Fibroblast of skin of scalp (primary cell): Measurements from ENCODE around the gene FAM117B.
"Not testable (repeated sequence)": the region's sequence is repeated elsewhere in the genome, so short reads cannot be mapped to it uniquely, and the experiment has no call there.

Source experiments
- DNase-seq: peaks from one replicate; pipeline ENCODE4 v3.0.0-alpha.2; 2013

Gene FAM117B

DNA sequence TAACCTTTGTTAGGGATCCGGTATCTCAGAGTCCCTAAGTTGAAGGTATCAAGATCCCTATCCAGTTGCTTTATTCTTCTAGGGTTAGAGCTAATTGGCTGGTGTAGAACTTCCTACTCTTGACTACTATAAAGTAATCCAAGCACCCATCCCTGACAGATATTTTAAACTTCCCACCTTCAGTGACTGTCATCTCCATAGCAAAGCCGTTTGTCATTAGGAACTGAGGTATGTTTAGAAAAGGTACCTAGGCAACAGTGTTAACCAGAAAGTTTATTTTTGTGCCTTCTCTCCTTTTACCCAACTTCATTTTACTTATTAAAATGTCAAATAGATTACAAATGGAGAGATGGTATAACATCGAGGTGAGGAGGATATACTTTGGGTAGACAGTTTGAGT, 4.5 kb downstream of the FAM117B start:
- no peak for DNase-seq

DNA sequence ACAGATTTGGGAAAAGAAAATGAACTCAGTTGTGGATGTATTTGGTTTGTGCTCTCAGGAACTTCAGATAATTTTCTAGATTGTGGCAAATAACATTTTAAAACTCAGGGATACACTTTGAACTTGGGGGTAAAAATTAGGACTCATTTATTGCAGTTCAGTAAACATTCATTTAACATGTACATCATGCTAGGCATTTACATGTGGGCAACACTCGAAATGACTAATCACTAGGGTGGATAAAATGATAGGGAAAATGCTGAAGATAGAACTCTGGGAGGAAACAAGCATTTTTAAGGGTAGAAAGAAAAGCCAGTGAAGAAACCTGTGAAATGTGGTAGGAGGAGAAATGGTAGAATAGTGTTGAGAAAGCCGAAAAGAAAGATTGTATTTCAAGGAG, 7.8 kb downstream of the FAM117B start:
- no peak for DNase-seq

DNA sequence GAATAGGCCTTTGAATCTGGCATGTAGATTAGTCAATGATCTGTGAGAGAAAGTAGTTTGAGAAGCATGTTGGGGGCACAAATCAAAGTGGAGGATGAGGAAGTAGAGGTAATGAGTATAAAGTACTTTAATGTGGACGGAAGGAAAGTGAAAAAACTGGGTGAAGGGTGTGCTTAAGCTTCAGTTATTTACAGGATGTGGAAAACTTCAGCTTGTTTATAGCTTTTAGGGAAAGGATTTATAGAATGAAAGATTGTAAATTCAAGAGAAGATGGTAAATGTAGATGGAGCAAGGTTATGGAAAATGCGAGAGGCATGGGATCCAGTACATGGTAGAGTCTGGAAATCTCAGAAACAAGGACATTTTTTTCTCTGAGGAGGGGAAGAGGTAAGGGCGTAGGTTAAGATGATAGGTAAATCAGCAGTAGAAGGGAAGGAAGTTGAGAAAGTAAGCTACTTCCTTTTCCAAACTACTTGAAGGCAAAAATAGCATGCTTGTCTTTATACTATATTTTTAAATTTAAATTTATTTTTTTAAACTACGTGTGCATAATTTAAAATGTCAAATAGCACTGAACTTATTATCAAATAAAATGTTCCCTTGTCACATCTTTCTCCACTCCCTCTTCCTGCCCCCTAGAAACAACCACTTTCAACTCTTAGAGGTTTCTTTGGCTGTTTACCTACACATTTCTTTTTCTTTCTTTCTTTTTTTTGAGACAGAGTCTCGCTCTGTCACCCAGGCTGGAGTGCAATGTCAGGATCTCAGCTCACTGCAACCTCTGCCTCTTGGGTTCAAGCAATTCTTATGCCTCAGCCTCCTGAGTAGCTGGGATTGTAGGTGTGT, 8.5 kb downstream of the FAM117B start:
- no peak for DNase-seq

DNA sequence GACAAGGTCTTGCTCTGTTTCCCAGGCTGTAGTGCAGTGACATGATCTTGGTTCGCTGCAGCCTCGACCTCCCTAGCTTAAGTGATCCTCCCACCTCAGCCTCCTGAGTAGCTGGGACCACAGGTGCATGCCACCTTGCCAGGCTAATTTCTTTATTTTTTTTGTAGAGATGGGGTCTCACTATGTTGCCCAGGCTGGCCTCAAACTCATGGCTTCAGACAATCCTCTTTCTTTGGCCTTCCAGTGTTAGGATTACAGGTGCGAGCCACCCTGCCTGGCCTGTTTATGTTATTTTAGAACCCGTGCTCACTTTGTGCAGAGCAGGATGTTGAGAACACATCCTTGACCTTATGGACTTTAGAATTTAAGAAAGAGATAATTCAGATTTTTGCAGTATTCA, 17.4 kb downstream of the FAM117B start:
- DNase-seq: no peak

DNA sequence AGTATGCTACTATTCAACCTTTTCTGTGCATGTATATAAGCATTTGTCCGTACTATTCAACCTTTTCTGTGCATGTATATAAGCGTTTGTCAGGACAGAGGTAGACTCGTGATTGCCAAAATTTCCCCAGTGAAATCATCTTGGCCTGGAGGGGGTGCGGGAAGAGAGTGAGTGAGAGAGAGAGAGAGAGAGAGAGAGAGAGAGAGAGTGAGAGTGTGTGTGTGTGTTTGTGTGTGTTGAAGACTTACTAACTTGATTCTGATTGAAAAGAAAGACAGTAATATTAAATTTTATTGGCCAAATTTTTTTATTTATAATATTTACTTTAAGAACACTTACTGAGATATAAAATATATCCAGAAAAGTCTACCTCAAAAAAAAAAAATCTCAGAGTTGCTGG, 19.1 kb downstream of the FAM117B start:
- DNase-seq: no peak

DNA sequence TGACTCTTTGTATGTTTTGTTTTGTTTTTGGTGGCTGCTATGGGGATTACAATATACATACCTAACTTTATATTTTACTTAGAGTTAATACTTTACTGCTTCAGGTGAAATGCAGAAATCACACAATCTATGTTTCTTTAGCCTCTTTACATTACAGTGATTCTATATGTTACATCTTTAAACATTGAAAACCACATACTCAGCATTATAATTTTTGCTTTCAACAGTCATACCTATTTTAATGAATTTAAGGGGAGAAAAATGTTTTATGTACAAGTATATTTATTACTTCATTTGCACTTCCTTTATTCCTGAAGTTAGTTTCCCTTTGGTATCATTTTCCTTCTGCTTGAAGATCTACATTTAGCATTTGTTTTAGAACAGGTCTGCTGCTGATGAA, 23.1 kb downstream of the FAM117B start:
- DNase-seq: no peak

DNA sequence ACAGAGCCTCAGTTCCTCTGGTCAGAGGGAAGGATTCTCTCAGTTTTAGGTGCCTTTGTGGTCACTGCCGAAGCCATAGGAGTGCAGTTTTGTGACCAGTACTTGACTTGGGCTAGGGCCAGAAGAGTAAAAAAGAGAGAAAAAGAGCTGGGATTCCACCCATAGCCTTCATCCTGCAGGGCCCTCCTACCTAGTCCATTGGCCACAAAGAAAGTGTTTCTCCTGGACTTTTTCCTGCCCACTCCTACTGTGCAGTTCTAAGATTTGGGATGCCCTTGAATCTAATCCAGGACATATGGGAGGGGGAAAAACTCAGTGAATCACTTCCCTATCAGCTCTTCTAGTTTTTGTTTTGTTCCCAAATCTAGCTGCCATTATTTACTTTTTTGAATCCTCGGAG, 26.0 kb downstream of the FAM117B start:
- no peak for DNase-seq

DNA sequence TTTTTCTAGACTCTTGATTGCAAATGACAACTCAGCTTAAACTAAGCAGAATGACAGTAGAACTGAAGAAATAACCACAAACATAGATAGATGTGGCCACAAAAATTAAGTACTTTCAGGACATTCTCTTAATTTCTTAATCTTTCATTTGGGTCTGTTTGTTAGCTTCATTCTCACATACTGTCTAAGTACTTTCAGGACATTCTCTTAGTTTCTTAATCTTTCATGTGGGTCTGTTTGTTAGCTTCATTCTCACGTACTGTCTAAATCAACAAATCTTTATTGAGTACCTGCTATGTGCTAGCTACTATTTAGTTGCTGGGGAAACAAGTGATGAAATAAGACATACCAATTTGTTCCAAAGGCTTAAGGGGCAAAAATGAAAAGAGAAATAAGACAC, 35.1 kb downstream of the FAM117B start:
- no peak for DNase-seq

DNA sequence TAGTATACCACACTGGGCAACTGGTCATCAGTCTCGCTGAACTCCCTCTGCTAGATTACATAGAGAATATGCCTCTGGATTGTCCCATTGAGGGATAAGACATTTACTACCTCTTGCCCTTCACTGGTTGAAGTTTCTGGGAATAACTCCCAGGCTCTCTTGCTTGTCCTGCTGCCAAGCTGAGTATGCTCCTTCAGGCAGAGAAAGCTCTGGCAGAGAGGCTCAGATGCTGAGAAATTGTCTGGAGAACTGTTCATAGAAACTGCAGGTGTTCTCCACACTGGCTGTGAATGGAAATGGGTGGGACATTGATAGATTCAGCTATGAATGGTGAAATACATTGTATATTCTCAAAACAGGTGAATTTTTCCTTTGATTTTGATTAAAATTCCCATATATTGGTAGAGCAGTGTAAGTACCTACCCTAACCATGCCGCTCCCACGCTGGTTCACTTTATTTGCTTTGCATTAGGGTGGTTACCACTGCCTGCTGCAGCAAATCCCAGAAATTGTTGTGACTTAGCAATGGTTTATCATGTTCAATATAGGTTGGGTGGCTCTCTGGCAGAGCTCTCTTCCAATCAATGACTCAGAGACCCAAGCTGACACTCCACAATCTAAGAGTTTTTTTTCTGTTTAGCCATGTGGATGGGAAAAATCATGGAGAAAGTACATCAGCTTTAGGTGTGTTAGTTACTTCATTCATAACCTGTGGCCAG, 36.7 kb downstream of the FAM117B start:
- DNase-seq: no peak

DNA sequence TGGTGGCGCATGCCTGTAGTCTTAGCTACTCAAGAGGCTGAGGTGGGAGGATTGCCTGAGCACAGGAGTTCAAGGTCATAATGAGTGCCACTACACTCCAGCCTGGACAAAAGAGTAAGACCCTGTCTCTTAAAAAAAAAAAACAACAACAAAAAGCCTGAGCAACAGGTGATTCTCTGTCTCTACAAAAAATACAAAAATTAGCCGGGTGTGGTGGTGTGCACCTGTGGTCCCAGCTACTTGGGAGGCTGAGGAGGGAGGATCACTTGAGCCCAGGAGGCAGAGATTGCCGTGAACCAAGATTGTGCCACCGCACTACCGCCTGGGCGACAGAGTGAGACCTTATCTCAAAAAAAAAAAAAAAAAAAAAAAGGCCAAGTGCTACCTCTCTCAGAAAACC, 40.3 kb downstream of the FAM117B start:
- not testable (repeated sequence) for DNase-seq

DNA sequence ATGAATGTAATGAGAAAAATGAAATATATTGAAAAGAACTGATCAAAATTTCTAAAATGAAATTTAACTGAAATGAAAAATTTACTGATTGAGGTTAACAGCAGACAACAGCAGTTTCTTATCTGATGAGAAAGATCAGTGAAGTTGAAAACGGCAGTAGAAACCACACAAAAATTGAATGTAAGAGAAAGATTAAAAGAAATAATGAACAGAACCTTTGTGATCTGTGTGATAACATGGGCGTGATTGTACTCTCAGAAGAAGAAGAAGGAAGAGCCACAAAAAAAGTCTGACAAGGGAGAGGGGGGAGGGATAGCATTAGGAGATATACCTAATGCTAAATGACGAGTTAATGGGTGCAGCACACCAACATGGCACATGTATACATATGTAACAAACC, 45.2 kb downstream of the FAM117B start:
- no peak for DNase-seq

DNA sequence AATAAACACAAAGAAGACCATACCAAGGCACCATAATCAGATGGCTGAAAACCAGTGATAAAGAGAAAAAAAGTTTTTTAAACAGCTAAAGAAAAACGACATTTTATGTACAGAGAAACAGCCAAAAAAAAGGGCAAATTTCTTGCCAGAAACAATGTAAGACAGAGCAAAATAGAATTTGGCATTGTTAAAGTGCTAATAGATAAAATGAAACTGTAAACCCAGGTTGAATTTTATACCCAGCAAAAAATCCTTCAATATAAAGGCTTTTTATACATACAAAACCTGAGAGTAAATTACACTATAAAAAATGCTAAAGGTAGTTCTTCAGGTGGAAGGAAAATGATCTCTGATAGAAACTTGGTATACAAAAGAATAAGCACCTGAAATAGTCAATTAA, 45.7 kb downstream of the FAM117B start:
- DNase-seq: no peak

DNA sequence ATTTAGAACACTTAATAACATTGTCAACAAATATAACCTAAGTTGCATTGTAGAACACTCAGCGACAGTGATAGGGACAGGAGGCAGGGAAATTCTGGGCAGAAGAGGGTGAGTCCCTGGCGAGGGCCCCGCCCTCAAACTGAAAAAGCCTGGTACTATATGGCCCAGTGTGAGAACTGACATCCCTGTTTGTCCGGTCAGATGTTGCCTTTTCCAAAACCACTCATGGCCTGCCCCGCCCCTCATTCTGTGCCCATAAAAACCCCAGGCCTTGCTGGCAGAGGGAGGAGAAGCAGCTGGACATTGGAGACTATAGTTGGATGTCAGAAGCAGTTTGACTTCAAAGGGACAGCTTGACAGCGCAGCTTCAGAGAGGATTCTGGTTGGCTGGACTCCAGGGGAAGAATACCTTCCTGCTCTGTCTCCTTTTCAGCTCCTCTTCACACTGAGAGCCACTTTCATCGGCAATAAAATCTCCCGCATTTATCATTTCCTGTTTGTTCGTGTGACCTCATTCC, 47.0 kb downstream of the FAM117B start:
- no peak for DNase-seq

DNA sequence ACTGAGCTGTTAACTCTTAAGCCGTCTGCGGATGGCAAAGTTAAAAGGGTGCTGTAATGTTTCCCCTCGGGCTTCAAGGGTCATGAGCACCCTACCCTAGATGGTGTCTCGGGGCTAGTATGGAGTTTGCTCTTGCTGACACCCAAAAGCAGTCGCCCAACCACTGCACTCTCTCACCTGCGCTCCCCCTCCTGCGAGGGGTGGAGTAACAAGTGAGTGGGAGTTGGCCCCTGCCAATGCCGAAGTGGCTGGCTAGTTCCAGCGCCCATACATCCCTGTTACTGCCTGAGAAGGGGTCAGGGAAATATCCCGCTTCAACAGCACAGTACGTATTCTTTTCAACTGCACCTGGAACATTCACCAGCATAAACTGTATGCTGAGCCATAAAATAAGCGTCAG, 47.5 kb downstream of the FAM117B start:
- no peak for DNase-seq

DNA sequence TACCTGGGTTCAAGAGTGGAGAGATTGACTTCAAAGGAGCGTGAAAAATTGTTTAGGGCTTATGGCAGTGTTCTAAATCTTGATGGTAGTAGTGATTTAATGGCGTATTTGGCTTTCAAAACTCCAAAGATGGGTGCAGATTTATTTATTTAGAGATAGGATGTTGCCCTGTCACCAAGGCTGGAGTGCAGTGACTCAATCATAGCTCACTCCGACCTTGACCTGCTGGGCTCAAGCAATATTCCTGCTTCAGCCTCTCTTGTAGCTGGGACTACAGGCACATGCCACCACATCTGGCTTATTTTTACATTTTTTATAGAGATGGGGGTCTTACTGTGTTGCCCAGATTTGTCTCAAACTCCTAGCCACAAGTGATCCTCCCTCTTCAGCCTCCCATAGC, 52.5 kb downstream of the FAM117B start:
- DNase-seq: no peak

DNA sequence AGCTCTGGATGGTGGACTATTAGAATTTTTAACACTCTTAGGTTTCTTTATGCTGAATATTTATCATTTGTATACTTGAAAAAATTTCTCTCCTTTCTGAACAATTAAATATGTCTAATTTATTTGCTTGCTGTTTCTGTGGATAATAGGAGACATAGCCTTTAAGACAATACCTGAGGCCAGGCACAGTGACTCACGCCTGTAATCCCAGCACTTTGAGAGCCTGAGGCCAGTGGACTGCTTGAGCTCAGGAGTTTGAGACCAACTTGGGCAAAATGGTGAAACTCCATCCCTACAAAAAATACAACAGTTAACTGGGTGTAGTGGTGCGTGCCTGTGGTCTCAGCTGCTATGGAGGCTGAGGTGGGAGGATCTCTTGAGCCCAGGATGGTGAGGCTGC, 54.7 kb downstream of the FAM117B start:
- DNase-seq: no peak

DNA sequence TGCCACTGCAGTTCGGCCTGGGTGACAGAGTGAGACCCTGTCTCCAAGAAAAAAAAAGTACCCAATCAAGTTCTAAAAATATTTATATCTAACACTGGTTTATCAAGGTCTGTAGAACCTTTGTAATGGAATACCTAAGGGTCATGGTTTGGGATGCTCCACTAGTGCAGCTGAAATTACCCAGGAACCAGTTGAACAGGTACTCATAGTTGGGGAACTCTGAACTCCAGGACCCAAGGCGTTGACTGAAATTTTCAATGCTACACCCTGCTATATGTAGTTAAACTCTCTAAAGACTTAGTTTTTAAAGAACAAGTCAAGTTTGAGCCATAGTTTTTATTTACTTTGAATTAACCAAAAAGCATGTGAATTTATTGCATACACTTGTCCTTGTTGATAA, 55.1 kb downstream of the FAM117B start:
- DNase-seq: no peak

DNA sequence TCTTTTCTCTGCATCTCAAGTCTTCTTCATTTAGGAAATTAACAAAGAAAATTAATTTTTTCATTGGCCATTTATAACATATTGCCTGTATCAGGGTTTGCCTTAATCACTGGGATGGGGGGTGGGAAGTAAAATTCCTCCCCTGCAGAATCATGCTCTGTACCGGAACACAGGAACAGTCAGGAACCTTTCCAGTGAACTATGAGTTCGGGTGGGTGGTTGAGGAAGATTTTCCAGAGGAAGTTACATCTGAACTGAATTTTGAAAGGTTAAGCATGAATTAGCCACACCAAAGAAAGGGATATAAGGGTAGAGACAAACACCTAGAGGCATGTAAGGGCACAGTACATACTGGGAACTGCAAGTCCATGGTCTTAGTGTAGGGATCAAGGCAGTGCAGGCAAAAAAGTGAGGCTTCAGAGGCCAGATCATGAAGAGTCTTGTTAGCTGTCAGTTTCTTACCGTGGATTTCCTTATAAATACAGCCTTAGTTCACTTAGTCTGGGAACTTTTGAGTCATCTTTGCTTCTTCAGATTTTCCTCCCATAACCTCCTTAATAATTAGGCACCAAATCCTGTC, 55.6 kb downstream of the FAM117B start:
- no peak for DNase-seq

DNA sequence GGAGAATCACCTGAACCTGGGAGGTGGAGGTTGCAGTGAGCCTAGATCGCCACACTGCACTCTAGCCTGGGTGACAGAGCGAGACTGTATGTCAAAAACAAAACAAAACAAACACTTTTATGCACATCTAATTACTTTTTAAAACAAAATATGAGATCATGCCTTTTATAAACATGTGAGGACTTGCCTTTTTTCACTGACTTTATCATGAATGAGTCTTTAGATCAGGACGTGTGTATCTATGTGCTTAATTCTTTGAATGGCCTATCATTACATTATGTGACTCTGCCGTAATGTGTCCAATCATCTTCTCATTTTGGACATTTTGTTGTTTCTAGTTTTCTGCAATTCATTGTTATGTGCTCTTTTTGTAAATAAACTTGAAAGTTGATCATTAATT, 58.7 kb downstream of the FAM117B start:
- no peak for DNase-seq

DNA sequence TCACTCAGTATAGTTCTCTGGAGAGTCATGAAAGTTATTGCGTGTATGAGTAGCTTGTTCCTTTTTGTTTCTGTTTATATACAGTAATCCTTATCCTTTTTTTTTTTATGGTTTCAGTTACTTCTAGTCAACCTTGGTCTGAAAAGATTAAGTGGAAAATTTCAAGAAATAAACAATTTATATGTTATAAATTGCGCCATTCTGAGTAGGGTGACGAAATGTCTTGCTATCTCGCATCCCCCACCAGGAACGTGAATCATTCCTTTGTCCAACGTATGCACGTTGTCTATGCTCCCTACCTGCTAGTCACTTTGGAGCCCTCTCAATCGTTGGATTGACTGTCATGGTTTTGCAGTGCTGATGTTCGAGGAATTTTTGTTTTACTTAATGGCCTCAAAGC, 60.4 kb downstream of the FAM117B start:
- no peak for DNase-seq

DNA sequence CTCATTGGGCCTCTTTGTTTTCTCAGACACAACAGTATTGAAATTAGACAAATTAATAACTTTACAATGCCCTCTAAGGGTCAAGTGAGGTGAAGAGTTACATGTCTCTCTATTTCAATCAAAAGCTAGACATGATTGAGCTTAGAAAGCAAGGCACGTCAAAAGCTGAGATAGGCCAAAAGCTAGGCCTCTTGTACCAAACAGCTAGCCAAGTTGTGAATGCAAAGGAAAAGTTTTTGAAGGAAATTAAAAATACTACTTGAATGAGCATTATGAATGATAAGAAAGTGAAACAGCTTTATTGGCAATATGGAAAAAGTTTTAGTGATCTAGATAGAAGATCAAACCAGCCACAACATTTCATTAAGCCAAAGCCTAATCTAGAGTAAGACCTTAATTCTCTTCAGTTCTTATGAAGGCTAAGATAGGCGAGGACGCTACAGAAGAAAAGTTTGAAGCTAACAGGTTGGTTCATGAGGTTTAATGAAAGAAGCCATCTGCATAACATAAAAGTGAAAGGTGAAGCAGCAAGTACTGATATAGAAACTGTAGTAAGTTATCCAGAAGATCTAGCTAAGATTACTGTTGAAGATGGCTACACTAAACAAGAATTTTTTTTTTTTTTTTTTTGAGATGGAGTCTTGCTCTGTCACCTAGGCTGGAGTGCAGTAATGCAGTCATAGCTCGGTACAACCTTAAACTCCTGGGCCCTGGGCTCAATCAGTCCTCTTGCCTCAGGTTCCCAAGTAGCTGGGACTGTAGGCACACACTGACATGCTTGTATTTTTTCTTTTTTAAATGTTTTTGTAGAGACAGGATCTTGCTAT, 65.5 kb downstream of the FAM117B start:
- DNase-seq: no peak

DNA sequence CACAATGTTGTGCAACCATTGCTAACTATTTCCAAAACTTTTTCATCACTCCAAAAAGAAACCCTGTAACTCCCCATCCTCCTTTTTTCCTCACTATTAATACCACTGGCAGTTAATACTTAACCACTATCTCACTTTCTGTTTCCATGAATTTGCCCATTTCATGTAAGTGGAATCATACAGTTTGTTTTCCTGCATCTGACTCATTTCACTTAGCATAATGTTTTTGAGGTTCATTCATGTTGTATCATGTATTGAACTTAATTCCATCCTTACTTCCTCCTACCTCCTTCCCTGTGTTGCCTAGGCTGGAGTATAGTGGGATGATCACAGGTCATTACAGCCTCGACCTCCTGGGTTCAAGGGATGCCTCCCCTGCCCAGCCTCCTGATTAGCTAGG, 68.3 kb downstream of the FAM117B start:
- no peak for DNase-seq

DNA sequence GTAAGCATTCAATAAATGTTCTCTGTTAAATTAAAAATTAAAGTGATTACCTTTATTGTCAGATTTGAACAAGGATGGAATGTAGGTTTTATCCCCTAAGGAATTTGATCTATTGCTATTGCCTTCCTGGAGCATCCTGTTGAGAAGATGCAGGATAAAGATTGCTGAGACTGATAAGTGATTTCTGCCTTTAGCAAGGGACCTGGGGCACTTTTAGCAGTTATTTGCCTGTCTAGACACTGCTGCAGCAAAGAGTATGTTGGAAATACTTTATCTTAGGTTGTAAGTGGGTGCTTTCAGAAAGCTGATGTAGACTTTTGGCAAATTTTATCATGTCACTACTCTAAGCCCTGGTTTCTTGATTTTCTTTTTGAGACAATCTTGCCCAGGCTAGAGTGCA, 69.5 kb downstream of the FAM117B start:
- DNase-seq: no peak
